Measurements from ENCODE around the gene CRTC3. TPM values are rescaled to one million over a fixed set of nuclear protein-coding genes. Genes with fewer than 3 reads are reported as not detected.

Gene CRTC3
- total and polyA plus RNA-seq, 2 of the 13 experiments (the other 11 are each of a cell fraction or from before 2014, with no cell fraction given), result 8.4 to 11.8 TPM

GRCh38 chr15:90559119-90559518 lies 29.4 kb downstream of the CRTC3 start:
- CTCF ChIA-PET (ENCODE audit: low intra/inter-chr PET ratio, low total read pairs), result no interaction called here
- intact Hi-C loops (cut with micrococcal nuclease; ENCODE audit: unreplicated experiment) (no loop called here), in situ Hi-C loops (cut with HindIII; ENCODE audit: extremely low pct_ligation_motif_present, low pct_unique_long_range_greater_than_20kb) (no loop called here)
- no peak for TF ChIP-seq TBX2 (CRISPR knock-in tag; IDR thresholded peaks at IDR 0.05; ENCODE audit: borderline replicate concordance)
- peak; percentile 89 for TF ChIP-seq ZNF629 (CRISPR knock-in tag; conservative IDR thresholded peaks at IDR 0.05)
- TF ChIP-seq ZMYM3 (CRISPR knock-in tag; IDR thresholded peaks at IDR 0.05), result 0 out of 2 replicates have a peak, but pooled peaks have one; percentile 30
- no peak for TF ChIP-seq SMAD9 (CRISPR knock-in tag; IDR thresholded peaks at IDR 0.05)
- peak; percentile 67; the same call in 1 of the 2 replicates for TF ChIP-seq CHD4 (IDR thresholded peaks at IDR 0.05; ENCODE audit: borderline replicate concordance, low read length)
- Histone ChIP-seq H3K9me3 (ENCODE audit: low read length) (no peaks in the 10 kb centered on the region), H3K4me2 (ENCODE audit: low read depth, low read length) (no peak overlapping the region), H3K27ac (ENCODE audit: extremely low read length, insufficient read depth, low read length) (no peak overlapping the region), H3K4me1 (ENCODE audit: insufficient read depth, low read length) (peaks cover 67% of the 10 kb centered on the region), H3K9ac (ENCODE audit: insufficient read depth, low read depth, low read length) (no peak overlapping the region), H4K20me1 (ENCODE audit: insufficient read depth, low read length) (no peaks in the 10 kb centered on the region), H2AFZ (ENCODE audit: low read length) (no peak overlapping the region), H3K36me3 (replicated peaks in 1 of 2; ENCODE audit: control insufficient read depth in 1 of 2, insufficient read depth in 2 of 2, low read length in 2 of 2) (no peaks in the 10 kb centered on the region), H3K79me2 (ENCODE audit: insufficient read depth, low read length) (no peaks in the 10 kb centered on the region), H3K27me3 (ENCODE audit: control insufficient read depth in 1 of 2, insufficient read depth in 2 of 2, low read length in 2 of 2) (no peaks in the 10 kb centered on the region), H3K4me3 (replicated peaks in 1 of 3; ENCODE audit: insufficient read depth in 1 of 3, low read depth in 2 of 3, low read length in 3 of 3) (no peak overlapping the region)
- ATAC-seq (no peak), FAIRE-seq (no peak), DNase-seq (ENCODE audit: low spot score) (no peak)
- BruUV-seq (replicated peaks), result no TSS peak
- POLR2A ChIA-PET, result no interaction called here
- WGBS (ENCODE audit: low lambda C conversion rate), result 95% methylated on average over 1 of the region's 1 CpG

GRCh38 chr15:90560229-90560776 lies 30.6 kb downstream of the CRTC3 start:
- H3K36me3 ChIP-seq (replicated peaks in 1 of 2; ENCODE audit: control insufficient read depth in 1 of 2, insufficient read depth in 2 of 2, low read length in 2 of 2), result no peaks in the 10 kb centered on the region
- FAIRE-seq, result no peak
- H3K79me2 ChIP-seq (ENCODE audit: insufficient read depth, low read length), result no peaks in the 10 kb centered on the region
- peaks cover 67% of the 10 kb centered on the region for H3K4me1 ChIP-seq (ENCODE audit: insufficient read depth, low read length)
- no peak overlapping the region for H3K9ac ChIP-seq (ENCODE audit: insufficient read depth, low read depth, low read length)
- POLR2A ChIA-PET, result no interaction called here
- H2AFZ ChIP-seq (ENCODE audit: low read length), result no peak overlapping the region
- H3K9me3 ChIP-seq (ENCODE audit: low read length), result no peaks in the 10 kb centered on the region
- no peak for TF ChIP-seq ZNF564 (CRISPR knock-in tag; IDR thresholded peaks at IDR 0.05)
- 76% methylated on average over 5 of the region's 7 CpGs for WGBS (ENCODE audit: low lambda C conversion rate)
- no peak overlapping the region for H3K4me2 ChIP-seq (ENCODE audit: low read depth, low read length)
- H3K27ac ChIP-seq (ENCODE audit: extremely low read length, insufficient read depth, low read length), result no peak overlapping the region
- no peaks in the 10 kb centered on the region for H4K20me1 ChIP-seq (ENCODE audit: insufficient read depth, low read length)
- H3K27me3 ChIP-seq (ENCODE audit: control insufficient read depth in 1 of 2, insufficient read depth in 2 of 2, low read length in 2 of 2), result no peaks in the 10 kb centered on the region
- intact Hi-C loops (cut with micrococcal nuclease; ENCODE audit: unreplicated experiment) (no loop called here), in situ Hi-C loops (cut with HindIII; ENCODE audit: extremely low pct_ligation_motif_present, low pct_unique_long_range_greater_than_20kb) (no loop called here)
- H3K4me3 ChIP-seq (replicated peaks in 1 of 3; ENCODE audit: insufficient read depth in 1 of 3, low read depth in 2 of 3, low read length in 3 of 3), result no peak overlapping the region
- no peak for DNase-seq (ENCODE audit: low spot score)
- ATAC-seq, result no peak
- BruUV-seq (replicated peaks), result no TSS peak
- CTCF ChIA-PET (ENCODE audit: low intra/inter-chr PET ratio, low total read pairs), result no interaction called here
